GM10266 (cell line): Measurements from ENCODE around the gene INCENP.
"Not testable (repeated sequence)": the region's sequence is repeated elsewhere in the genome, so short reads cannot be mapped to it uniquely, and the experiment has no call there.

Experiments
- DNase-seq: peaks from one replicate; pipeline ENCODE4 v3.0.0; 2012; ENCODE audit errors: extremely low spot score
- CTCF ChIP-seq: IDR thresholded peaks from 2 replicates; pipeline ENCODE4 v1.5.1; 2012; ENCODE audit warnings: mild to moderate bottlenecking, low read depth; ENCODE audit not compliant: control insufficient read depth, insufficient read depth; ENCODE audit errors: missing control alignments

Gene INCENP

GRCh38 chr11:62190011-62190410 lies 66.2 kb downstream of the INCENP start, which contains the start of gene SCGB1D1:
SCGB1D1 (plus strand) TSS chr11:62190216; CDS start chr11:62190285, 69 bp downstream.
- DNase-seq = no peak
- TF ChIP-seq CTCF = no peak

GRCh38 chr11:62193952-62194351 lies 70.1 kb downstream of the INCENP start:
- TF ChIP-seq CTCF = no peak
- no peak for DNase-seq

GRCh38 chr11:62195010-62195409 lies 71.2 kb downstream of the INCENP start:
- not testable (repeated sequence) for DNase-seq

- DNase-seq = no peak
- TF ChIP-seq CTCF = no peak
These were observed 72.1 kb downstream of the INCENP start for GRCh38 chr11:62195945-62196344.

GRCh38 chr11:62197400-62197799 lies 73.6 kb downstream of the INCENP start:
- DNase-seq = not testable (repeated sequence)

GRCh38 chr11:62201376-62201775 lies 77.6 kb downstream of the INCENP start:
- DNase-seq = no peak
- no peak for TF ChIP-seq CTCF
